ENCODE results near the gene PPFIA1.

The PPFIA1 gene

GRCh38 chr11:70351646-70352045 is 81.2 kb downstream of the PPFIA1 start:
- Histone ChIP-seq H3K36me3 (ENCODE audit: control insufficient read depth, low read depth, low read length) (peaks cover 67% of the 10 kb centered on the region), H3K27ac (ENCODE audit: low read length) (no peak overlapping the region), H3K4me3 (ENCODE audit: low read length) (no peak overlapping the region), H3K27me3 (ENCODE audit: control insufficient read depth, insufficient read depth, low read length) (no peaks in the 10 kb centered on the region), H3K4me1 (ENCODE audit: control insufficient read depth, low read depth, low read length) (no peaks in the 10 kb centered on the region), H3K9me3 (ENCODE audit: control insufficient read depth, low read depth, low read length) (no peaks in the 10 kb centered on the region), H3K9ac (ENCODE audit: low read length) (no peak overlapping the region)

- Histone ChIP-seq H3K36me3 (ENCODE audit: control insufficient read depth, low read depth, low read length) (peaks cover 69% of the 10 kb centered on the region), H3K9ac (ENCODE audit: low read length) (no peak overlapping the region), H3K4me3 (ENCODE audit: low read length) (no peak overlapping the region), H3K9me3 (ENCODE audit: control insufficient read depth, low read depth, low read length) (no peaks in the 10 kb centered on the region), H3K27ac (ENCODE audit: low read length) (no peak overlapping the region), H3K27me3 (ENCODE audit: control insufficient read depth, insufficient read depth, low read length) (no peaks in the 10 kb centered on the region), H3K4me1 (ENCODE audit: control insufficient read depth, low read depth, low read length) (no peaks in the 10 kb centered on the region)
These were observed 81.6 kb downstream of the PPFIA1 start for GRCh38 chr11:70352100-70352499.

- H3K9ac ChIP-seq (ENCODE audit: low read length), result no peak overlapping the region
- peaks cover 68% of the 10 kb centered on the region for H3K36me3 ChIP-seq (ENCODE audit: control insufficient read depth, low read depth, low read length)
- no peaks in the 10 kb centered on the region for H3K27me3 ChIP-seq (ENCODE audit: control insufficient read depth, insufficient read depth, low read length)
- no peaks in the 10 kb centered on the region for H3K9me3 ChIP-seq (ENCODE audit: control insufficient read depth, low read depth, low read length)
- H3K27ac ChIP-seq (ENCODE audit: low read length), result no peak overlapping the region
- no peak overlapping the region for H3K4me3 ChIP-seq (ENCODE audit: low read length)
- H3K4me1 ChIP-seq (ENCODE audit: control insufficient read depth, low read depth, low read length), result no peaks in the 10 kb centered on the region
These were observed 82.1 kb downstream of the PPFIA1 start for GRCh38 chr11:70352601-70353000.

- Histone ChIP-seq H3K27ac (ENCODE audit: low read length) (no peak overlapping the region), H3K9me3 (ENCODE audit: control insufficient read depth, low read depth, low read length) (no peaks in the 10 kb centered on the region), H3K27me3 (ENCODE audit: control insufficient read depth, insufficient read depth, low read length) (no peaks in the 10 kb centered on the region), H3K9ac (ENCODE audit: low read length) (no peak overlapping the region), H3K4me3 (ENCODE audit: low read length) (no peak overlapping the region), H3K4me1 (ENCODE audit: control insufficient read depth, low read depth, low read length) (no peaks in the 10 kb centered on the region), H3K36me3 (ENCODE audit: control insufficient read depth, low read depth, low read length) (peaks cover 64% of the 10 kb centered on the region)
These were observed 82.8 kb downstream of the PPFIA1 start for GRCh38 chr11:70353329-70353728.

GRCh38 chr11:70353900-70354568 is 83.5 kb downstream of the PPFIA1 start:
- Histone ChIP-seq H3K4me1 (ENCODE audit: control insufficient read depth, low read depth, low read length) (no peaks in the 10 kb centered on the region), H3K9me3 (ENCODE audit: control insufficient read depth, low read depth, low read length) (no peaks in the 10 kb centered on the region), H3K27ac (ENCODE audit: low read length) (no peak overlapping the region), H3K36me3 (ENCODE audit: control insufficient read depth, low read depth, low read length) (peaks cover 64% of the 10 kb centered on the region), H3K4me3 (ENCODE audit: low read length) (no peak overlapping the region), H3K27me3 (ENCODE audit: control insufficient read depth, insufficient read depth, low read length) (no peaks in the 10 kb centered on the region), H3K9ac (ENCODE audit: low read length) (no peak overlapping the region)

- H3K27me3 ChIP-seq (ENCODE audit: control insufficient read depth, insufficient read depth, low read length), result no peaks in the 10 kb centered on the region
- H3K9me3 ChIP-seq (ENCODE audit: control insufficient read depth, low read depth, low read length), result no peaks in the 10 kb centered on the region
- no peak overlapping the region for H3K9ac ChIP-seq (ENCODE audit: low read length)
- H3K27ac ChIP-seq (ENCODE audit: low read length), result no peak overlapping the region
- peaks cover 66% of the 10 kb centered on the region for H3K36me3 ChIP-seq (ENCODE audit: control insufficient read depth, low read depth, low read length)
- no peak overlapping the region for H3K4me3 ChIP-seq (ENCODE audit: low read length)
- no peaks in the 10 kb centered on the region for H3K4me1 ChIP-seq (ENCODE audit: control insufficient read depth, low read depth, low read length)
These were observed 84.1 kb downstream of the PPFIA1 start for GRCh38 chr11:70354629-70355028.

GRCh38 chr11:70358753-70359152 is 88.3 kb downstream of the PPFIA1 start:
- peaks cover 77% of the 10 kb centered on the region for H3K36me3 ChIP-seq (ENCODE audit: control insufficient read depth, low read depth, low read length)
- no peaks in the 10 kb centered on the region for H3K4me1 ChIP-seq (ENCODE audit: control insufficient read depth, low read depth, low read length)
- no peaks in the 10 kb centered on the region for H3K9me3 ChIP-seq (ENCODE audit: control insufficient read depth, low read depth, low read length)
- H3K9ac ChIP-seq (ENCODE audit: low read length), result no peak overlapping the region
- H3K27ac ChIP-seq (ENCODE audit: low read length), result no peak overlapping the region
- no peaks in the 10 kb centered on the region for H3K27me3 ChIP-seq (ENCODE audit: control insufficient read depth, insufficient read depth, low read length)
- no peak overlapping the region for H3K4me3 ChIP-seq (ENCODE audit: low read length)

- Histone ChIP-seq H3K9ac (ENCODE audit: low read length) (no peak overlapping the region), H3K27me3 (ENCODE audit: control insufficient read depth, insufficient read depth, low read length) (no peaks in the 10 kb centered on the region), H3K9me3 (ENCODE audit: control insufficient read depth, low read depth, low read length) (no peaks in the 10 kb centered on the region), H3K27ac (ENCODE audit: low read length) (no peak overlapping the region), H3K4me3 (ENCODE audit: low read length) (no peak overlapping the region), H3K4me1 (ENCODE audit: control insufficient read depth, low read depth, low read length) (no peaks in the 10 kb centered on the region), H3K36me3 (ENCODE audit: control insufficient read depth, low read depth, low read length) (peaks cover 77% of the 10 kb centered on the region)
These were observed 89.1 kb downstream of the PPFIA1 start for GRCh38 chr11:70359451-70360205.

GRCh38 chr11:70360211-70360610 is 89.7 kb downstream of the PPFIA1 start:
- Histone ChIP-seq H3K9me3 (ENCODE audit: control insufficient read depth, low read depth, low read length) (no peaks in the 10 kb centered on the region), H3K9ac (ENCODE audit: low read length) (no peak overlapping the region), H3K4me1 (ENCODE audit: control insufficient read depth, low read depth, low read length) (no peaks in the 10 kb centered on the region), H3K36me3 (ENCODE audit: control insufficient read depth, low read depth, low read length) (peaks cover 72% of the 10 kb centered on the region), H3K27ac (ENCODE audit: low read length) (no peak overlapping the region), H3K4me3 (ENCODE audit: low read length) (no peak overlapping the region), H3K27me3 (ENCODE audit: control insufficient read depth, insufficient read depth, low read length) (no peaks in the 10 kb centered on the region)

GRCh38 chr11:70364178-70364577 is 93.7 kb downstream of the PPFIA1 start:
- Histone ChIP-seq H3K36me3 (ENCODE audit: control insufficient read depth, low read depth, low read length) (peaks cover 70% of the 10 kb centered on the region), H3K4me1 (ENCODE audit: control insufficient read depth, low read depth, low read length) (no peaks in the 10 kb centered on the region), H3K4me3 (ENCODE audit: low read length) (no peak overlapping the region), H3K9ac (ENCODE audit: low read length) (no peak overlapping the region), H3K27me3 (ENCODE audit: control insufficient read depth, insufficient read depth, low read length) (no peaks in the 10 kb centered on the region), H3K9me3 (ENCODE audit: control insufficient read depth, low read depth, low read length) (no peaks in the 10 kb centered on the region), H3K27ac (ENCODE audit: low read length) (no peak overlapping the region)

GRCh38 chr11:70364745-70365543 is 94.5 kb downstream of the PPFIA1 start:
- H3K27me3 ChIP-seq (ENCODE audit: control insufficient read depth, insufficient read depth, low read length), result no peaks in the 10 kb centered on the region
- no peaks in the 10 kb centered on the region for H3K9me3 ChIP-seq (ENCODE audit: control insufficient read depth, low read depth, low read length)
- no peak overlapping the region for H3K4me3 ChIP-seq (ENCODE audit: low read length)
- no peaks in the 10 kb centered on the region for H3K4me1 ChIP-seq (ENCODE audit: control insufficient read depth, low read depth, low read length)
- H3K27ac ChIP-seq (ENCODE audit: low read length), result no peak overlapping the region
- H3K9ac ChIP-seq (ENCODE audit: low read length), result no peak overlapping the region
- H3K36me3 ChIP-seq (ENCODE audit: control insufficient read depth, low read depth, low read length), result peaks cover 62% of the 10 kb centered on the region
